Measurements from ENCODE around the gene GALNT7. TPM values are rescaled to one million over a fixed set of nuclear protein-coding genes. Genes with fewer than 3 reads are reported as not detected.
A peak's percentile ranks its signal among the peaks of the same experiment; 100 is the strongest.

Gene GALNT7
- total and polyA plus RNA-seq, 8 donors = 25.2 to 51.1 (median 37.4) TPM

- Histone ChIP-seq H3K4me3 (peak within 1 kb of the TSS; percentile 66 to 84), H3K4me1 (peaks cover 0 to 28% of the 10 kb centered on the region in 2 donors), H3K36me3 (peaks cover 0 to 10% of the 10 kb centered on the region in 2 donors), H3K27ac (peak within 1 kb of the TSS; percentile 99 to 100), H3K9me3 (no peaks in the 10 kb centered on the region), H3K27me3 (no peaks in the 10 kb centered on the region)
- TF ChIP-seq CTCF (IDR thresholded peaks at IDR 0.05) = no peak
- ATAC-seq (peak; percentile 93), DNase-seq (peak; percentile 95 to 100 (median 100))
- intact Hi-C loops (cut with DNase I) = no loop called here
Measured at GRCh38 chr4:173334085-173334890, 165.7 kb downstream of the GALNT7 start, which contains the start of gene HMGB2. Gene HMGB2 (minus strand): TSS chr4:173334358. CDS start chr4:173333649, 709 bp downstream.

GRCh38 chr4:173334891-173335752 lies 166.5 kb downstream of the GALNT7 start:
- peak overlapping the region; percentile 66 to 84 for H3K4me3 ChIP-seq
- intact Hi-C loops (cut with DNase I) = no loop called here
- DNase-seq = peak; percentile 75 to 89 (median 84)
- no peaks in the 10 kb centered on the region for H3K27me3 ChIP-seq
- TF ChIP-seq CTCF (IDR thresholded peaks at IDR 0.05) = no peak
- peaks cover 0 to 28% of the 10 kb centered on the region in 2 donors for H3K4me1 ChIP-seq
- peaks cover 0 to 4% of the 10 kb centered on the region in 2 donors for H3K36me3 ChIP-seq
- H3K27ac ChIP-seq = peak overlapping the region; percentile 99 to 100
- no peaks in the 10 kb centered on the region for H3K9me3 ChIP-seq
- ATAC-seq = peak; percentile 70

- H3K27me3 ChIP-seq = no peaks in the 10 kb centered on the region
- no peak for TF ChIP-seq CTCF (IDR thresholded peaks at IDR 0.05)
- H3K27ac ChIP-seq = no peak overlapping the region
- H3K4me3 ChIP-seq = no peak overlapping the region
- intact Hi-C loops (cut with DNase I) = no loop called here
- H3K36me3 ChIP-seq = no peaks in the 10 kb centered on the region
- H3K9me3 ChIP-seq = no peaks in the 10 kb centered on the region
- H3K4me1 ChIP-seq = peaks cover 0 to 14% of the 10 kb centered on the region in 2 donors
- DNase-seq = no peak
- no peak for ATAC-seq
Measured at GRCh38 chr4:173337463-173337862, 168.9 kb downstream of the GALNT7 start.

- H3K36me3 ChIP-seq = no peaks in the 10 kb centered on the region
- no peaks in the 10 kb centered on the region for H3K4me1 ChIP-seq
- ATAC-seq = no peak
- no peaks in the 10 kb centered on the region for H3K27me3 ChIP-seq
- DNase-seq = no peak
- intact Hi-C loops (cut with DNase I) = no loop called here
- no peaks in the 10 kb centered on the region for H3K9me3 ChIP-seq
- no peak for TF ChIP-seq CTCF (IDR thresholded peaks at IDR 0.05)
- no peak overlapping the region for H3K4me3 ChIP-seq
- no peak overlapping the region for H3K27ac ChIP-seq
Measured at GRCh38 chr4:173343832-173344397, 175.3 kb downstream of the GALNT7 start.
